ENCODE data around the gene ANP32B.
"Not testable (repeated sequence)": the region's sequence is repeated elsewhere in the genome, so short reads cannot be mapped to it uniquely, and the experiment has no call there.

ANP32B gene

GRCh38 chr9:97992219-97992618 is 9.1 kb downstream of the ANP32B start:
- Histone ChIP-seq H3K4me1 (ENCODE audit: control insufficient read depth in 1 of 2, insufficient read depth in 1 of 2, low read depth in 1 of 2, low read length in 1 of 2) (peaks cover 65 to 72% of the 10 kb centered on the region in 2 experiments), H3K27ac (peak overlapping the region; percentile 64), H3K36me3 (no peaks in the 10 kb centered on the region), H3K4me3 (ENCODE audit: low read depth in 1 of 2, low read length in 1 of 2) (no peak overlapping the region), H3K27me3 (no peaks in the 10 kb centered on the region), H3K9me3 (no peaks in the 10 kb centered on the region)
- TF ChIP-seq CTCF (IDR thresholded peaks at IDR 0.05) = no peak

GRCh38 chr9:97993000-97993399 is 9.9 kb downstream of the ANP32B start:
- peaks cover 73 to 76% of the 10 kb centered on the region in 2 experiments for H3K4me1 ChIP-seq (ENCODE audit: control insufficient read depth in 1 of 2, insufficient read depth in 1 of 2, low read depth in 1 of 2, low read length in 1 of 2)
- TF ChIP-seq CTCF (IDR thresholded peaks at IDR 0.05) = no peak

GRCh38 chr9:97994703-97995102 is 11.6 kb downstream of the ANP32B start:
- H3K27ac ChIP-seq = peak overlapping the region; percentile 64
- no peaks in the 10 kb centered on the region for H3K9me3 ChIP-seq
- H3K36me3 ChIP-seq = no peaks in the 10 kb centered on the region
- H3K27me3 ChIP-seq = no peaks in the 10 kb centered on the region
- H3K4me1 ChIP-seq (ENCODE audit: control insufficient read depth in 1 of 2, insufficient read depth in 1 of 2, low read depth in 1 of 2, low read length in 1 of 2) = peaks cover 67 to 82% of the 10 kb centered on the region in 2 experiments
- TF ChIP-seq CTCF (IDR thresholded peaks at IDR 0.05) = no peak
- H3K4me3 ChIP-seq (ENCODE audit: low read depth in 1 of 2, low read length in 1 of 2) = no peak overlapping the region

More at GRCh38 chr9:97993000-97993399, 9.9 kb downstream of the ANP32B start:
- no peaks in the 10 kb centered on the region for H3K9me3 ChIP-seq
- H3K27ac ChIP-seq = peak overlapping the region; percentile 64
- H3K4me3 ChIP-seq (ENCODE audit: low read depth in 1 of 2, low read length in 1 of 2) = no peak overlapping the region
- no peaks in the 10 kb centered on the region for H3K36me3 ChIP-seq
- H3K27me3 ChIP-seq = no peaks in the 10 kb centered on the region

- Histone ChIP-seq H3K4me1 (ENCODE audit: control insufficient read depth in 1 of 2, insufficient read depth in 1 of 2, low read depth in 1 of 2, low read length in 1 of 2) (peaks cover 55 to 67% of the 10 kb centered on the region in 2 experiments), H3K27ac (peak overlapping the region; percentile 51)
- H3K4me3 ChIP-seq (ENCODE audit: low read depth in 1 of 2, low read length in 1 of 2); H3K36me3 ChIP-seq; H3K9me3 ChIP-seq; H3K27me3 ChIP-seq: not testable (repeated sequence)
Measured at GRCh38 chr9:97996676-97997075, 13.5 kb downstream of the ANP32B start.

GRCh38 chr9:97997330-97998276 is 14.5 kb downstream of the ANP32B start:
- Histone ChIP-seq H3K9me3 (no peaks in the 10 kb centered on the region), H3K4me1 (ENCODE audit: control insufficient read depth in 1 of 2, insufficient read depth in 1 of 2, low read depth in 1 of 2, low read length in 1 of 2) (peaks cover 47 to 64% of the 10 kb centered on the region in 2 experiments), H3K27ac (peak overlapping the region; percentile 51), H3K36me3 (no peaks in the 10 kb centered on the region), H3K27me3 (no peaks in the 10 kb centered on the region), H3K4me3 (ENCODE audit: low read depth in 1 of 2, low read length in 1 of 2) (no peak overlapping the region)
- no peak for TF ChIP-seq CTCF (IDR thresholded peaks at IDR 0.05)

GRCh38 chr9:98002808-98003207 is 19.7 kb downstream of the ANP32B start:
- no peak overlapping the region for H3K4me3 ChIP-seq (ENCODE audit: low read depth in 1 of 2, low read length in 1 of 2)
- no peaks in the 10 kb centered on the region for H3K9me3 ChIP-seq
- H3K27me3 ChIP-seq = no peaks in the 10 kb centered on the region
- H3K36me3 ChIP-seq = peaks cover 29% of the 10 kb centered on the region
- H3K27ac ChIP-seq = peak overlapping the region; percentile 56
- peaks cover 17 to 36% of the 10 kb centered on the region in 2 experiments for H3K4me1 ChIP-seq (ENCODE audit: control insufficient read depth in 1 of 2, insufficient read depth in 1 of 2, low read depth in 1 of 2, low read length in 1 of 2)
- TF ChIP-seq CTCF (IDR thresholded peaks at IDR 0.05) = no peak
